GM19468 (cell line): ENCODE results near the gene DNAJB13.
"Not testable (repeated sequence)": the region's sequence is repeated elsewhere in the genome, so short reads cannot be mapped to it uniquely, and the experiment has no call there.

Source experiments
- ATAC-seq: cut with Tn5 transposase; IDR thresholded peaks from one replicate; pipeline ENCODE4 v1.9.1; 2021; ENCODE audit warnings: mild to moderate bottlenecking, moderate library complexity, moderate number of reproducible peaks; ENCODE audit not compliant: unreplicated experiment; ENCODE audit errors: extremely low read depth

DNAJB13 gene

DNA sequence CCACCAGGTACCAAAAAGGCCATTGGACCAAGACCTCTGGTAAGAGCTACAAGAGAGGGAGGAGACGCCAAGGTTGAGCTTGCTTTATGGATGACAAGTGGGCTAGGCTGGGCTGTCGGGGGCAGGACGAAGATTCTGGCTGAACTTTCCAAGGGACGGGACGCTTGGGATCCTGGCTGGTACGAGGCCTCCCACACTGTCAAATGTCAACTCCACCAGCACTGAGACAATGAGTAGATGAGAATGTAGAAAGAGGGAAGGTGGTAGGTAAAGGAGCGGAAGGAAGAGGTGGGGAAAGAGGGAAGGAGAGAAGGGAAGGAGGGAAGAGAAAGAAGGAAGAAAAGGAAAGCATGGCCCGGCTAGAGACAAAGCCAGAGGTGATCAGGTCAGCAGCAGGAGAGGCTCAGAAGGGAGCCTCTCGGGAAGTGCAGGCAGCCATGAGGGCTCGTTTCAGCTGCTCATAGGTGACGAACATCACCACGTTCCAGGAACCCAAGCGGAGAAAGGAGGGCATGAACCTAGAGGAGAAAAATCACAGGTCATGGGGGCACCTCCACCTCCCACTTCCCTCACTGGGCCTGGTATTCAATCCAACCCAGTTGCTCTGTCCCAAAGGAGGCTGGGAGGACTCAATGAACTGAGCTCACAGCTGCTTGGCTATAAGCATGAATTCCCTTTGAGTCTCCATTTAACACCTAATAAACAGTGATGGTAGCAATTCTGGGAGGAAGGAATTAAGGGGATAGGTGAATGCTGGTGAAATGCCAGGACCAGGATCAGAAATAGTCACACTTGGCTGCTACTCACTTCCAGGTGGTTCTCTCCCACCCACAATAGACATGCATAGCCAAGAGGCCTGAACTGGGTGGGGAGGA lies 24.0 kb downstream of the DNAJB13 start:
- no peak for ATAC-seq

DNA sequence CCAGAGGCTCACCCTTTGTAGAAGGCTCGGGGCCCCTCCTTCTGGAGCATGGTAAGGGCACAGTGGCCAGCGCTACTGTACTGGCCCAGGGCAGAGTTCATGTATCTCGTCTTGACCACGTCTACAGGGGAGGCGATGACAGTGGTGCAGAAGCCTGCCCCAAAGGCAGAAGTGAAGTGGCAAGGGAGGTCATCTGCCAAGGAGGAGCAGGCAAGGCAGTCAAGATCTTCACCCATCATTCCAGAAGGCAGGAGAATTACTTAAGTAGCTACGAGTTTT lies 24.6 kb downstream of the DNAJB13 start:
- no peak for ATAC-seq

- no peak for ATAC-seq
Measured at GRCh38 chr11:73976451-73977151, 25.8 kb downstream of the DNAJB13 start.

- ATAC-seq = no peak
Measured at GRCh38 chr11:73977856-73978519, 27.2 kb downstream of the DNAJB13 start.

GRCh38 chr11:73978576-73979086 lies 27.8 kb downstream of the DNAJB13 start:
- ATAC-seq = no peak

- ATAC-seq = peak; percentile 22
Measured at GRCh38 chr11:73980001-73980961, 29.5 kb downstream of the DNAJB13 start.

- no peak for ATAC-seq
Measured at GRCh38 chr11:73981051-73981805, 30.4 kb downstream of the DNAJB13 start.

GRCh38 chr11:73982595-73982989 lies 31.8 kb downstream of the DNAJB13 start, which contains the start of gene UCP2:
TSS of gene UCP2 (minus strand) at chr11:73982843. CDS start at chr11:73978378, 4,465 bp downstream.
- peak; percentile 27 for ATAC-seq

- ATAC-seq = peak; percentile 41
Measured at GRCh38 chr11:73982990-73983740, 32.3 kb downstream of the DNAJB13 start.

DNA sequence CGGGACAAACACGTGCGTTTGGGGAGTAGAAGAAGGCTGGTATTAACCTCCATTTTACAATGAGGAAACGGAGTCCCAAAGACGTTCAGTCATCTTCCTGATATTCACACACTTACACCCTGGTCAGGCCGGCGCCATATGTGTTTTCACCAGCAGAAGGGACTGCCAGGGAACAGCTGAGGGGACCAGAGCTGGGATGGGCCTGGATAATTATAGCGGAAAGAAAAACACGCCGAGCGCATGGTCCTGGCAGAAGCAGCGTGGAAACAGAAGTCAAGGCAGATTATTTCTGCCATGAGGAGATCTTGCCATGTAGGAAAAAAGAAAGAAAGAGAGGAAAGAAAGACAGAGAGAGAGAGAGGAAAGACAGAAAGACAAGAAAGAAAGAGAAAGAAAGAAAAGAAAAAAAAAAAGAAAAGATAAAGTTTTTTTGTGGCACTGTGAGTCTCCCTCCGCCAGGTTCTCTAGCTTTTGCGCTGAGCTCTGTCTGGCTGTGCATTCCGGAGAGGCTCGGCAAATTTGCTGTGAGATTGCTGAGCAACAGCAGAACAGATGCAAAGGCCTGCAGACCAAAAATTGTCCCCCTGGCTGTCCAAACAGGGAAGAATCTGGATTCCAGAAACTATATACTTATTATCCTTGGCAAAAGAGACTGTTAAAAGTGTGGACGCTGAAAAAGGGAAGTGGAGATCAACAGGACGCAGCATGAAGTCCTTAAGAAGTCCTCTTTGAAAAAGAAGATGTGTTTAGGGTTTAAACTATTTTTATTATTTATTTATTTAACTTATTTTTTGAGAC lies 33.1 kb downstream of the DNAJB13 start:
- no peak for ATAC-seq

DNA sequence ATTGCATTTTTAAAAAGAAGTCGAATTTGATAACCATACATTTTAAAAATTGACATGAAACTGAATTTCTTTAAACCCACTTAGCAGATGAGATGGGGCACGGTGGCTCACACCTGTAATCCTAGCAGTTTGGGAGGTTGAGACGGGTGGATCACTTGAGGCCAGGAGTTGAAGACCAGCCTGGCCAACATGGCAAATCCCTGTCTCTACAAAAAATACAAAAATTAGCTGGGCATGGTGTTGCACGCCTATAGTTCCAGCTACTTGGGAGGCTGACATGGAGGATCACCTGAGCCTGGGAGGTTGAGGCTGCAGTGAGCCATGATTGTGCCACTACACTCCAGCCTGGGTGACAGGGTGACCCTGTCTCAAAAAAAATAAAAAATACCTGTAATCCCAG lies 34.8 kb downstream of the DNAJB13 start:
- ATAC-seq = not testable (repeated sequence)

GRCh38 chr11:73988227-73988626 lies 37.4 kb downstream of the DNAJB13 start:
- no peak for ATAC-seq

DNA sequence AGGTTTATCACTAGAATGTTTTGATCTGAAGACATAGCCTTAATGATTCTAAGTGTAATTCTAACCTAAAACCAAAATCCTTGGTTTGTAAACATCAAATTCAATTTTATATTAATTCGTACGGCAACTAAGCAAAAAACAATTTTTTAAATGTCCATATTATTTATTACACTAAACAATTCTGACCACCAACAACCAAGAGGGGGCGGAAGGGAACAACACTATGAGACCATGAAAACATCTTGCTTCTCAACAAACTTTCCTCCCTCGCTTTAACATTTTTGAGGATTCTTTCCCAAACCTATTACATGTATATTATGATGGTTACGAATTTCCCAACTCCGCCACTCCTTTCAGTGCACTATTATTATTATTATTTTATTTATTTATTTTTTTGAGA lies 38.3 kb downstream of the DNAJB13 start:
- ATAC-seq = no peak

- no peak for ATAC-seq
Measured at GRCh38 chr11:73990730-73991129, 39.9 kb downstream of the DNAJB13 start.

DNA sequence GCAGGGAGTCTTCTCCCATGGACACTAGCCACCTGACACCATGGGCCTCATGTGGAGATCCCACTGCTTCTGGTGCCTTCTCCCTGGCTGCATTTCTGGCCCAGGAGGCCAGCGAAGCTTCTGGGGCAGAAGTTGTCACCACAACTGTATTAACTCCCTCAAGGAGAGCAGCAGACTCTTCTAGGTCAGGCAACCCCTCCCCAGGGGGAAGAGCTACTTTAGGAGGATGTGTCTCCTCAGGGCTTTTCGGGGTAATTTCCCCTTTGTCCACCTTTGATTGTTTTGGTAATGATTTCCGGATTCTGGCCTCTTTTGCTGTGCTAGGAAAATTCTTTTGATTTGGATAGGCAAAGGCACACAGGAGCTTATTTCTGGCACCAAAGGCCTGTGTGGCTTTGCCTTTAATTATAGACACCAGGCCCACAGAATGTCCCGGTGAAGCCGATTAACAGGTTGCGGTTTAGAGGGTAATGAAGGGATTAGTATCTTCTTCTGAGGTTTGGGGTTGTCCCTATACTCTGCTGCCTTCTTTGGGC lies 40.7 kb downstream of the DNAJB13 start:
- ATAC-seq = no peak

DNA sequence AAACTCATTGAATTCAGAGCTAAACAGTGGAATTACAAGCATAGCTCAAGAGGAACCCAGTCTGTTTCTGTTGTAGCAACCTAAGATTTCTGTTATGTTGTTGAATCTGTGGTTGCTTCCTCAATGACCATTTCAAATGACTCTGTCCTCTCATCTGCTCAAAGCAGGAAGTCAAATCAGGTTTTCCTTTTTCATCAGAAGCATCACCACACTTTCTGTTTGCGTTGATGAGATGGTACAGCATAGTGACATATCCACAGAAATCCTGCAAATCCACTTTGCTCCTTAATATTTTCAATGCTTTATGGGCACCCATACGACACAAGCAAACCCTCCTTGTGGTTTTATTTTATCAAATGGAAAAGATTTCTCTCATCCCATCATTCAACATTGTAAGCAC lies 44.4 kb downstream of the DNAJB13 start:
- ATAC-seq = peak; percentile 54

- no peak for ATAC-seq
Measured at GRCh38 chr11:73995731-73996130, 44.9 kb downstream of the DNAJB13 start.
